Heart left ventricle (tissue), 13 donors: ENCODE measurements around the gene SEC24B.

Experiments used
- CTCF ChIP-seq, 12 donors: fragments of 200-600 bp; sonication (generic) in 4 of 12; IDR thresholded peaks; one replicate each; pipeline versions ENCODE4 v1.5.0 to v1.8.0; 2018 to 2022; ENCODE audit warnings: antibody characterized with exemption in 12 of 12, mild to moderate bottlenecking in 5 of 12
- POLR2A ChIP-seq, 2 donors: fragments of 450-650 bp; IDR thresholded peaks; one replicate each; pipeline ENCODE4 v1.6.1; 2017; ENCODE audit warnings: antibody characterized with exemption in 2 of 2, mild to moderate bottlenecking in 2 of 2, moderate library complexity in 2 of 2
- donor health status: ischemic (EF 13 %, LVEDD 7.1; RV severe dilation, severe dysfunction).
- donor health status: DM: no; HTN: yes; CAD: no.
- donor health status: DM: no; HTN: no; CAD: no.
- donor health status: ischemic (EF 25% LVEDD 6.9; RV normal size, moderate dysfunction).
- donor health status: ischemic (EF 25% LVEDD 5.7; RV mildly dilated, moderate dysfunction).
- donor health status: ischemic (EF 35%, LVEDD 5.7; RV mildly dilated, moderate dysfunction).
- donor health status: nonischemic (EF 11% LVEDD 7.7; RV severe dilation, severe dysfunction).
- donor health status: DM: yes; HTN: yes; CAD: no.
- donor health status: PGD.
- donor health status: ischemic (EF 29% LVEDD 5.4; RV normal size, mild dysfunction).
- donor health status: nonischemic (EF 23%, LVEDD 6.1; RV moderate dilation, normal function).

DNA sequence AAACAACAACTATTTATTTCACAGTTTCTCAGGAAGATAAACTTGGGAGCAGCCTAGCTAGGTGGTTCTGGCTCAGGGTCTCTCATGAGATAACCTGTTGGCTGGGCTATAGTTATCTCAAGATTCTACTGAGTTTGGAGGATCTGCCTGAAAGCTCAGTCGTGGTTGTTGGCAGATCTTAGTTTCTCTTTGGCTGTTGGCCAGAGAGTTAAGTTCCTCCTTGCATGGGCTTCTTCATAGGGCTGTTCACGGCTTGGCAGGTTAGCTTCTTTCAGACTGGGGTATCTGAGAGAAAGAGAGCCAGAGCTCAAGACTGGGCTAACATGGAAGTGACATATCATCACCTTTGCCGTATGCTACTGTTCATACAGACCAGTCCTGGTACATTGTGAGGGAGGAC is 28.7 kb downstream of the SEC24B start:
- no peak for TF ChIP-seq CTCF (IDR thresholded peaks at IDR 0.05)
- TF ChIP-seq POLR2A (IDR thresholded peaks at IDR 0.05): no peak
